Body of pancreas (tissue), 4 donors: Measurements from ENCODE around the gene GPA33.

Experiments
- CTCF ChIP-seq, 7 experiments: fragments of 450-650 bp in 4 of 7; fragments of 200-600 bp in 3 of 7; sonication (generic) in 3 of 7; IDR thresholded peaks; one replicate each; pipeline ENCODE4 v1.5.1; 2016 to 2019; ENCODE audit warnings: antibody characterized with exemption in 7 of 7
- POLR2A ChIP-seq, 3 donors: fragments of 450-650 bp; IDR thresholded peaks; one replicate each; pipeline ENCODE4 v1.6.1; 2016; ENCODE audit warnings: antibody characterized with exemption in 3 of 3, mild to moderate bottlenecking in 2 of 3

GRCh38 chr1:167012570-167012969 is 77.6 kb downstream of the GPA33 start:
- TF ChIP-seq CTCF (IDR thresholded peaks at IDR 0.05) (no peak), POLR2A (IDR thresholded peaks at IDR 0.05) (no peak)
